D341Med (cell line): ENCODE results near the gene ALG10B.

Experiments
- DNase-seq: peaks from one replicate; pipeline ENCODE4 v3.0.0; 2012; ENCODE audit warnings: low spot score

ALG10B gene

DNA sequence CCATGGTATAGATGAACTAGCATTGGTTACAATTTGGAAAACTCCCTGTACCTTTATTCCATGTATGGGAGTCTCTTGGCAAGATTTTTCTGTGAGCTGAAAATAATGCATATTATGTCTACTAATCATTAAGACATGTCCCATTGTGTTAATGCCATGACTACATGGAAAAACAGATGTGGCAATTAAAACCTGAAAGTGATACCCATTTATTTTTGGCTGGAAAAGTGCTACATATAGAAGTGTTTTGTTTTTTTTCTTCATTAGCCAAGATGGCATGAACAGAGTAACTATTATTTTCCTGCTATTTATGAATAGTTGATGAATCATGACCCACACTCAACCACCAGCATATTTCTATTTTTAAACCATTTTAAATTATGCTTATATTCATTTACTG, 58.2 kb downstream of the ALG10B start:
- DNase-seq, result no peak
